Subcutaneous adipose tissue (tissue), 4 donors: ENCODE results near the gene WDR37. TPM values are rescaled to one million over a fixed set of nuclear protein-coding genes. Genes with fewer than 3 reads are reported as not detected.

ENCODE experiments used
- total RNA-seq, 4 donors: library from RNA; depleted of rRNA; stranded (reverse); fragments of >200 nt; gene quantifications; one replicate each; pipeline ENCODE4 v1.1.0, GENCODE V29; 2016
- TF ChIP-seq, protein P1 (sequence below): fragments of 450-650 bp; IDR thresholded peaks from one replicate; pipeline ENCODE4 v1.5.1; 2016; ENCODE audit warnings: low read depth, mild to moderate bottlenecking, control low read depth, antibody characterized with exemption, moderate library complexity

WDR37 gene
- total RNA-seq, 4 donors from 2014 or later: 11.4 to 16.0 (median 15.0) TPM

DNA sequence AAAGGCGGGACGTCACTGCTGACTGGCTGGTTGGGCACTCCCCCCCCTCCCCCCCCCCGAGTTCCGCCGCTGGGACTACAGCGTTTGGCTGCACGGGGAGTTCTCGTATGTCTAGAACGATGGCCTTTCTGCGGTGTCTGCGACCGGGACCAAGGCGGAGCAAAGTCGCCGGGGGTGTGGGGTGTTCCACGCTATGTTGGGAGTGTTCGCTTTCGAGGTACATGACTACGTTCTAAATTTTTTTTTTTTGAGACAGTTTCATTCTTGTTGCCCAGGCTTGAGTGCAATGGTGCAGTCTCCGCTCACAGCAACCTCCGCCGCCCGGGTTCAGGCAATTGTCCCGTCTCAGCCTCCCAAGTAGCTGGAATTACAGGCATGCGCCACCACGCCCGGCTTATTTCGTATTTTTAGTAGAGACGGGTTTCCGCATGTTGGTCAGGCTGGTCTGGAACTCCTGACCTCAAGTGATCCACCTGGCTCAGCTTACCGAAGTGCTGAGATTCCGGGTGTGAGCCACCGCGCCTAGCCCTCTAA, 6.7 kb upstream of the WDR37 start:
- TF ChIP-seq, protein P1, sequence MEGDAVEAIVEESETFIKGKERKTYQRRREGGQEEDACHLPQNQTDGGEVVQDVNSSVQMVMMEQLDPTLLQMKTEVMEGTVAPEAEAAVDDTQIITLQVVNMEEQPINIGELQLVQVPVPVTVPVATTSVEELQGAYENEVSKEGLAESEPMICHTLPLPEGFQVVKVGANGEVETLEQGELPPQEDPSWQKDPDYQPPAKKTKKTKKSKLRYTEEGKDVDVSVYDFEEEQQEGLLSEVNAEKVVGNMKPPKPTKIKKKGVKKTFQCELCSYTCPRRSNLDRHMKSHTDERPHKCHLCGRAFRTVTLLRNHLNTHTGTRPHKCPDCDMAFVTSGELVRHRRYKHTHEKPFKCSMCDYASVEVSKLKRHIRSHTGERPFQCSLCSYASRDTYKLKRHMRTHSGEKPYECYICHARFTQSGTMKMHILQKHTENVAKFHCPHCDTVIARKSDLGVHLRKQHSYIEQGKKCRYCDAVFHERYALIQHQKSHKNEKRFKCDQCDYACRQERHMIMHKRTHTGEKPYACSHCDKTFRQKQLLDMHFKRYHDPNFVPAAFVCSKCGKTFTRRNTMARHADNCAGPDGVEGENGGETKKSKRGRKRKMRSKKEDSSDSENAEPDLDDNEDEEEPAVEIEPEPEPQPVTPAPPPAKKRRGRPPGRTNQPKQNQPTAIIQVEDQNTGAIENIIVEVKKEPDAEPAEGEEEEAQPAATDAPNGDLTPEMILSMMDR: no peak

DNA sequence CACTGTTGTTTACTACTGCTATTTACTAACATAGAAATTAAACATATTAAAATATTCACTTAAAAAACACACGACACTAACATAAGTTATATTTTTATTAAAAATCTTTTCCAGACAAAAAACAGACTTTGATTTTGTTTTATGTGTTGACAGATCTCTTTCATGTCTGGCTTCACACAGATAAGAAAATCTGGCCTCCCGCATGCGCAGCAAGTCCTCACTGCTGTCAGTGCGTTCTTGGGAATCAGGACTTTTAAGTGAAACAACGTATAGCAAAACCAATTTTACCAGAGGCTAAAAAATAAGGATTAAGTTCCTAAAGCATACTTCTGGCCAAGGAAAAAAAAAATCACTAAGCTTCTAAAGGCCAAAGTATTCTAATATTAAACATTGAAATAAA, 6.0 kb upstream of the WDR37 start:
- TF ChIP-seq, protein P1: no peak

DNA sequence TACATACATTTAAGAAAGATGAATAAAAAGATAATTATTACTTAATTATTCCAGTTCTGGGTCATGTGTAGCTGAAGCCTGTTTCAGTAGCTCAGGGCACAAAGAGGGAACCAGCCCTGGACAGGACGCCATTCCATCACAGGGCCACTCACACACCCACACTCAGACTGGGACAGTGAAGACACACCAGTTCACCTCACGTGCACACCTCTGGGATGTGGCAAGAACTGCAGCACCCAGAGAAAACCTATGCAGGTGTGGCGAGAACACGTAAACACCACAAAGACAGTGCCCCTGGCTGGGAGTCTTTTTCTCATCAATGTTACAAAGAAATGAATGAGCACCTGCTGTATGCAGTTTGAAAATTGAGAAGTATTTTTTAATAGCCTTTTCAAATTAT, 5.6 kb upstream of the WDR37 start:
- TF ChIP-seq, protein P1: no peak

DNA sequence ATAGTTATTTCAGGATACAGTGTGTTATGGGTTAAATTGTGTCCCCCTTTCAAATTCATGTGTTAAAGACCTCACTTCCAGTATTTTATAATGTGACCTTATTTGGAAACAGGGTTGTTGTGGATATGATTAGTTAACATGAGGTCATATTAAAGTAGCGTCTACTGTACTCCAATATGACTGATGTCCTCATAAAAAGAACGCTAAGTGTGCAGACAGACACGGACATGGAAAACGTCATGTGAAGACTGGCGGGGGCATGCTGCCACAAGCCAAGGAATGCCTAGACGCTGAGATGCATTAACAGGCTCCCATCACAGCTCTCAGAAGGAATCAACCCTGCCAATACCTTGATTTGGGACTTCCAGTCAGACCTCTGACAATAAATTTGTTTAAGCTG, 1.5 kb upstream of the WDR37 start:
- TF ChIP-seq, protein P1: no peak

DNA sequence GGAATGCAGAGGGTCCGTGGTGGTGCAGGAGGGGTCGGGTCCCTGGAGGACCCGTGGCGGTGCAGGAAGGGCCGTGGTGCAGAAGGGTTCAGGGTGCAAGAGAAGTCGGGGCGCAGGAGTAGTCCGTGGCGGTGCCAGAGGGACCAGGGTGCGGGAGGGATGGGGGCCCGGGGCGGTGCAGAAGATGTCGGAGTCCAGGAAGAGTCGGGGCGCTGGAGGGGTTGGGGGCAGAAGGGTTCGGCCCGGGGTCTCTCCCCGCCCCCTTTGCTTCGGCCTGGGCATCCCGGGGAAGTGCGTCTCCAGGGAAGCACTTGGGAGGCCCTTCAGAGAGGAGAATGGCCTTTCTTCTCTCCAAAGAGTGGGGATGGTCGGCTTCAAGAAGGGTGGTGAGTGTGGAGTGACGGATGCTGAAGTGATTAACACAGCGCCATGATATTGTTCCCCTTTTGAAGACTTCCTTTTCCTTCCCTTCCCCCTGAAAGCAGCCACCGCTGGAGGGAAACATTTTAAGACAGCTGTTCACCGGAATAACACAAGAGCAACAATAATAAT, 997 bp downstream of the WDR37 start:
- TF ChIP-seq, protein P1: no peak

DNA sequence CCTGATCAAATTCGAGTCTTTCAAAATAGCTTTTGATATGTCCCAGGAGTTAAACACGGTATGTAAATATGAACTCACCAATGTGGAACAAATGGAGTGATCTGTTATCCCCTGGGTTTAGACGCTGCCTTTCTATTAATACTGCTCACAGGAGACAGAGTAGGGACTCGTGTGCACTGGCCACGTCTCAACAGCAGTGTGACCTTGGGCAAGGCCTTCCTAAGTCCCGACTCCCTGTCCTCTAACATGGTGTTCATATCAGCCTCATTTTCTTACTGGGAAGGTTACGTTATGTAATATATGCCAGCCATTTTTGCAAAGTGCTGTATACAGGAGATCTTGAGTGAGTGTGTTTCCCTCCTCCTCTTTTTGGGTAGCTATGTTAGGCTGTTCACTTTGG, 1.8 kb downstream of the WDR37 start:
- TF ChIP-seq, protein P1: no peak

DNA sequence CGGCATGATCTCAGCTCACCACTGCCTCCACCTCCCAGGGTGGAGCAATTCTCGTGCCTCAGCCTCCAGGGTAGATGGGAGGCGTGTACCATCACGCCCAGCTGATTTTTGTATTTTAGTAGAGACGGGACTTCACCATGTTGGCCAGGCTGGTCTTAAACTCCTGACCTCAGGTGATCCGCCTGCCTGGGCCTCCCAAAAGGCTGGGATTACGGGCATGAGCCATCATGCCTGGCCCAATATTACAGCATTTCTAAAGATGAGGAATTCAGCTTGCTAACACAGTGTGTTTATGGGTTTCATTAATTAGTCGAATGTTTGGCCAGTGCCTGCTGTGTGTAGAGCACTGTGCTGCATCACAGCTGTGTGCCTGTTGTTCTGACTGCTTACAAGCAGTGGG, 3.7 kb downstream of the WDR37 start:
- TF ChIP-seq, protein P1: no peak
